HFFc6 (cell line): Measurements from ENCODE around the gene TIMM50. TPM values are rescaled to one million over a fixed set of nuclear protein-coding genes. Genes with fewer than 3 reads are reported as not detected.

Experiments used
- DNase-seq: peaks from one replicate; pipeline ENCODE4 v3.0.0-alpha.2; 2018
- H3K27ac Mint-ChIP-seq: 2 replicates; pipeline ENCODE4 v1.8.0; 2020; ENCODE audit warnings: mild to moderate bottlenecking, mixed read lengths
- H3K27me3 Mint-ChIP-seq: 2 replicates; pipeline ENCODE4 v1.8.0; 2021; ENCODE audit warnings: mild to moderate bottlenecking, moderate library complexity, mixed read lengths; ENCODE audit not compliant: insufficient read depth
- H3K36me3 Mint-ChIP-seq: 2 replicates; pipeline ENCODE4 v1.8.0; 2021; ENCODE audit warnings: low read depth, mixed read lengths
- H3K4me1 Mint-ChIP-seq: 2 replicates; pipeline ENCODE4 v1.8.0; 2020; ENCODE audit warnings: low read depth, mixed read lengths
- H3K4me3 Mint-ChIP-seq: 2 replicates; pipeline ENCODE4 v1.8.0; 2020; ENCODE audit warnings: mild to moderate bottlenecking, moderate library complexity, mixed read lengths
- H3K9me3 Mint-ChIP-seq: 2 replicates; pipeline ENCODE4 v1.8.0; 2020; ENCODE audit warnings: mild to moderate bottlenecking, mixed read lengths
- CTCF ChIP-seq: fragments of 200-600 bp; sonication (generic); IDR thresholded peaks from 2 replicates; pipeline ENCODE4 v1.5.0; 2021; ENCODE audit warnings: antibody characterized with exemption, mild to moderate bottlenecking
- total RNA-seq, 6 experiments: library from RNA; stranded (reverse); fragmentation: NEBNext Ultra II Directional; extraction: Animal tissue kit (Norgen Biotek cat#: 25700); gene quantifications; 2 replicates in 1 of 6; 3 replicates in 5 of 6; pipeline ENCODE4 v1.2.3, GENCODE V29; 2021

TIMM50 gene
- total RNA-seq, 6 experiments from 2014 or later: 86.2 to 104 (median 92.5) TPM

GRCh38 chr19:39435499-39436349 lies 44.9 kb upstream of the TIMM50 start, which contains the start of gene RPS16:
Gene RPS16 (minus strand): TSS chr19:39435949. CDS start chr19:39435895, 54 bp downstream.
- peak; percentile 97 for DNase-seq
- Mint-ChIP-seq H3K27ac (peak within 1 kb of the TSS; percentile 98), H3K9me3 (peaks cover 6% of the 10 kb centered on the region), H3K4me3 (peak within 1 kb of the TSS; percentile 100), H3K36me3 (peaks cover 32% of the 10 kb centered on the region), H3K27me3 (peaks cover 12% of the 10 kb centered on the region), H3K4me1 (peaks cover 48% of the 10 kb centered on the region)
- TF ChIP-seq CTCF: no peak

GRCh38 chr19:39436350-39436716 lies 44.3 kb upstream of the TIMM50 start:
- Mint-ChIP-seq H3K27me3 (peaks cover 12% of the 10 kb centered on the region), H3K4me3 (peak overlapping the region; percentile 100), H3K27ac (peak overlapping the region; percentile 98), H3K9me3 (peaks cover 6% of the 10 kb centered on the region), H3K4me1 (peaks cover 44% of the 10 kb centered on the region), H3K36me3 (peaks cover 32% of the 10 kb centered on the region)
- TF ChIP-seq CTCF: no peak
- DNase-seq: no peak

- peaks cover 6% of the 10 kb centered on the region for H3K9me3 Mint-ChIP-seq
- peaks cover 38% of the 10 kb centered on the region for H3K4me1 Mint-ChIP-seq
- peaks cover 21% of the 10 kb centered on the region for H3K36me3 Mint-ChIP-seq
- H3K27ac Mint-ChIP-seq: no peak overlapping the region
- no peak for TF ChIP-seq CTCF
- no peak overlapping the region for H3K4me3 Mint-ChIP-seq
- peaks cover 14% of the 10 kb centered on the region for H3K27me3 Mint-ChIP-seq
- peak; percentile 44 for DNase-seq
Observed at GRCh38 chr19:39438270-39438934, 42.2 kb upstream of the TIMM50 start.

- Mint-ChIP-seq H3K4me3 (peak overlapping the region; percentile 96), H3K36me3 (peaks cover 34% of the 10 kb centered on the region), H3K27ac (peak overlapping the region; percentile 95), H3K27me3 (peaks cover 7% of the 10 kb centered on the region), H3K4me1 (peaks cover 53% of the 10 kb centered on the region), H3K9me3 (peaks cover 3% of the 10 kb centered on the region; the same call in 1 of the 2 replicates)
- no peak for DNase-seq
- no peak for TF ChIP-seq CTCF
Observed at GRCh38 chr19:39444598-39445195, 35.9 kb upstream of the TIMM50 start.

GRCh38 chr19:39445196-39446111 lies 35.2 kb upstream of the TIMM50 start, which contains the start of gene SUPT5H:
Gene SUPT5H (plus strand): TSS chr19:39445582. CDS start chr19:39445891, 309 bp downstream.
- H3K36me3 Mint-ChIP-seq: peaks cover 34% of the 10 kb centered on the region
- peak within 1 kb of the TSS; percentile 96 for H3K4me3 Mint-ChIP-seq
- DNase-seq: peak; percentile 95
- H3K27ac Mint-ChIP-seq: peak within 1 kb of the TSS; percentile 95
- TF ChIP-seq CTCF: no peak
- H3K27me3 Mint-ChIP-seq: peaks cover 7% of the 10 kb centered on the region
- H3K4me1 Mint-ChIP-seq: peaks cover 52% of the 10 kb centered on the region
- H3K9me3 Mint-ChIP-seq: peaks cover 3% of the 10 kb centered on the region; the same call in 1 of the 2 replicates
